K562 (cell line): Measurements from ENCODE around the gene COL4A6. TPM values are rescaled to one million over a fixed set of nuclear protein-coding genes. Genes with fewer than 3 reads are reported as not detected.

Experiments used
- CHD1 ChIP-seq: fragments of 200-600 bp; sonication (generic); IDR thresholded peaks from one replicate; pipeline ENCODE4 v1.6.1; 2012; ENCODE audit warnings: mild to moderate bottlenecking, moderate library complexity, low read length, inconsistent platforms
- CREB5 ChIP-seq: fragments of 250-450 bp; sonication (Bioruptor Pico); IDR thresholded peaks from 2 replicates; pipeline ENCODE4 v1.5.0; 2020; ENCODE audit warnings: mild to moderate bottlenecking
- DPF2 ChIP-seq: fragments of 450-650 bp; IDR thresholded peaks from 2 replicates; pipeline ENCODE4 v1.6.1; 2016
- FOXA3 ChIP-seq, 2 experiments: fragments of 450-650 bp in 1 of 2; sonication (generic) in 1 of 2; formaldehyde crosslinking; IDR thresholded peaks in 1 of 2; conservative IDR thresholded peaks in 1 of 2; 2 replicates each; pipeline versions ENCODE4 v1.4.0 to v1.8.0; 2020 to 2022; ENCODE audit warnings: mild to moderate bottlenecking in 2 of 2, missing genetic modification reagents in 1 of 2
- NFATC3 ChIP-seq: fragments of 450-650 bp; IDR thresholded peaks from 2 replicates; pipeline ENCODE4 v1.6.1; 2017; ENCODE audit warnings: mild to moderate bottlenecking
- PBX2 ChIP-seq, 2 experiments: IDR thresholded peaks in 1 of 2; conservative IDR thresholded peaks in 1 of 2; 2 replicates each; pipeline ENCODE4 v1.6.1; 2016; ENCODE audit warnings: low read depth in 2 of 2, mild to moderate bottlenecking in 1 of 2, missing compliant biosample characterization in 1 of 2, missing genetic modification characterization in 1 of 2, moderate library complexity in 1 of 2
- PKNOX1 ChIP-seq: fragments of 450-650 bp; IDR thresholded peaks from 2 replicates; pipeline ENCODE4 v1.6.1; 2016
- THAP7 ChIP-seq: fragments of 250-450 bp; sonication (Bioruptor Pico); IDR thresholded peaks from 2 replicates; pipeline ENCODE4 v1.5.0; 2021
- polyA plus RNA-seq, 8 experiments: library from polyadenylated mRNA; depleted of rRNA in 4 of 8; stranded (reverse) in 5 of 8; unstranded in 3 of 8; fragments of >200 nt; fragmentation: Nextera tagmentation in 2 of 8; fragmentation: Illumina TruSeq in 1 of 8; extraction: Ambion mirVana in 2 of 8; extraction: Trizol in 1 of 8; gene quantifications; 2 replicates each; pipeline versions ENCODE4 v1.2.1 to v1.2.3, GENCODE V29; 2011 to 2014; ENCODE audit warnings: inconsistent platforms in 1 of 8, missing spikeins in 1 of 8
- total RNA-seq, 7 experiments: library from RNA; depleted of rRNA in 6 of 7; stranded (reverse); fragments of >200 nt in 6 of 7; fragmentation: Illumina TruSeq in 2 of 7; extraction: Trizol in 2 of 7; gene quantifications; 2 replicates each; pipeline versions ENCODE4 v1.2.1 to v1.2.3, GENCODE V29; 2011 to 2021; ENCODE audit warnings: low replicate concordance in 1 of 7

The COL4A6 gene
- total and polyA plus RNA-seq, 9 of the 15 experiments (the other 6 are each of a cell fraction or from before 2014, with no cell fraction given), result 0.02 to 0.05 TPM; not detected in 7

- TF ChIP-seq FOXA3 (CRISPR knock-in tag; conservative IDR thresholded peaks at IDR 0.05 in 1 of 2, IDR thresholded peaks at IDR 0.05 in 1 of 2) (no peak), CHD1 (no peak), PBX2 (CRISPR knock-in tag; IDR thresholded peaks at IDR 0.05; ENCODE audit: low read depth) (no peak), PBX2 (tag; conservative IDR thresholded peaks at IDR 0.05; ENCODE audit: low read depth) (peak; percentile 59), CREB5 (no peak), DPF2 (0 out of 2 replicates have a peak, but pooled peaks have one; percentile 19), NFATC3 (no peak), PKNOX1 (peak; percentile 55), THAP7 (no peak)
- TF ChIP-seq, all 486 proteins: peak for 11
Measured at GRCh38 chrX:108167211-108167872, 270.9 kb downstream of the COL4A6 start (continued).
